ENCODE data around the gene ORM1.
"Not testable (repeated sequence)": the region's sequence is repeated elsewhere in the genome, so short reads cannot be mapped to it uniquely, and the experiment has no call there.

The ORM1 gene

DNA sequence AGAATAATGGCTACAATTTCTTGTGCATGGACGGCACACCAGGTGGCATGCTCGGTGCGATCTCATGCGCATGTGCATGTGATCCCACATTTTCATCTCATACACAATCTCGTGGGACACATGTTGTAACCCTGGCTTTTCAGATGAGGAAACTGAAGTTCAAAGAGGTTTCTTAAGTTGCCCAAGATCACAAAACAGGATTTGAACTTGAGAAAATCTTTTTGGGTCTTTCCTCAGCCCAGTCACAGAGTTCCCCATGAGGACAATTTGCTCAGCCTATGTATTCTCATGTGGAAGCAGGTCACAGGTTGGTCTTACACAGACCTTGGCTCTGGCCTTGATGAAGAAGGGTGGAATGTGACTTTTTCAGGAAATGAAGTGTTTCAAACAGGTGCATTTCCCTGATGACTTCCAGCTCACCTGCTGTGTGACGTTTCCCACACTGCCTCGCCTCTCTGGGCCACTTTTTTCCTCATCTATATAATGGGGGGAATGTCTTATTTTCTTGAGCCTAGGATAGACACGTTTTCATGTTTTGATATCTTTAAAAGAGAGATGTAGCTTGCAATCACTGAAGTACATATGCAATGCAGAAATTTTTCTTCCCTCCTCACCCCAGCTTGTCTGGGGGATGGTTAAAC lies 7.1 kb upstream of the ORM1 start:
- ChIA-PET CTCF (interaction anchor here (0.6 to 1.5 kb wide), 2 partner anchors 161 to 508 kb away, joined by 4 to 5 read pairs; partner anchors contain the start of gene COL27A1), POLR2A (ENCODE audit: low non-redundant PET) (no interaction called here)
- no peak for DNase-seq (ENCODE audit: low spot score)
- H3K27ac ChIP-seq: no peak overlapping the region
- TF ChIP-seq, protein P1, sequence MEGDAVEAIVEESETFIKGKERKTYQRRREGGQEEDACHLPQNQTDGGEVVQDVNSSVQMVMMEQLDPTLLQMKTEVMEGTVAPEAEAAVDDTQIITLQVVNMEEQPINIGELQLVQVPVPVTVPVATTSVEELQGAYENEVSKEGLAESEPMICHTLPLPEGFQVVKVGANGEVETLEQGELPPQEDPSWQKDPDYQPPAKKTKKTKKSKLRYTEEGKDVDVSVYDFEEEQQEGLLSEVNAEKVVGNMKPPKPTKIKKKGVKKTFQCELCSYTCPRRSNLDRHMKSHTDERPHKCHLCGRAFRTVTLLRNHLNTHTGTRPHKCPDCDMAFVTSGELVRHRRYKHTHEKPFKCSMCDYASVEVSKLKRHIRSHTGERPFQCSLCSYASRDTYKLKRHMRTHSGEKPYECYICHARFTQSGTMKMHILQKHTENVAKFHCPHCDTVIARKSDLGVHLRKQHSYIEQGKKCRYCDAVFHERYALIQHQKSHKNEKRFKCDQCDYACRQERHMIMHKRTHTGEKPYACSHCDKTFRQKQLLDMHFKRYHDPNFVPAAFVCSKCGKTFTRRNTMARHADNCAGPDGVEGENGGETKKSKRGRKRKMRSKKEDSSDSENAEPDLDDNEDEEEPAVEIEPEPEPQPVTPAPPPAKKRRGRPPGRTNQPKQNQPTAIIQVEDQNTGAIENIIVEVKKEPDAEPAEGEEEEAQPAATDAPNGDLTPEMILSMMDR (conservative IDR thresholded peaks at IDR 0.05; ENCODE audit: low read depth): no peak

DNA sequence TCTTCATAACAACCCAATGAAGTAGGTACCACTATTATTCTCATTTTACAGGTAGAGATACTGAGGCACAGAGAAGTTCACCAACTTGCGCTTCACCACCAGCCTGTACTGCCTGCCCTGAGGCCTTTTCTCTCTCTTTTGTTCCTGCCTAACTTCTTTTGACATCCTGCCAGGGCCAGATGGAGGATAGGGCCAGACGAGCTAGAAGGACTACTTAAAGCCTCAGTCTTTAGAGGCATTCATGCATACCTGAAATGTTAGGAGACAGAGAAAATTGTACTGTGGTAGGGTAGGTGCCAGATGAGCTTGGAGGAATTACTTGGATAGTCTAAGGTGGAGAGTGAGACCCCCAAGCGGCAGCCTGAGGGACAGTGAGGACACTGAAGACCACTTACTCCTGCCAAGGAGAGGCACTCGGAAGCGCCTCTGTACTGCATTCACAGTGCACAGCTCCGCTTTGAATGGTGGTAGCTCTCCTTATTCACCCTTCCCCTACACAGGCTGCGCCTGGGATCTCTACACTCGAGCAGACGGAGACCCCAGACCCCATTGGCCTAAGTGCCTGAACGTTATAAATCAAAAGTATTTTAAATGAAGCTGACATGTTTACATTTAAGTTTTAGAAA lies 6.2 kb upstream of the ORM1 start:
- ChIA-PET CTCF (interaction anchor here (0.6 to 1.5 kb wide), 2 partner anchors 71 to 162 kb away, joined by 3 to 4 read pairs; partner anchors contain the start of gene COL27A1), POLR2A (ENCODE audit: low non-redundant PET) (no interaction called here)
- DNase-seq (ENCODE audit: low spot score): no peak
- TF ChIP-seq, protein P1 (conservative IDR thresholded peaks at IDR 0.05; ENCODE audit: low read depth): no peak
- no peak overlapping the region for H3K27ac ChIP-seq

DNA sequence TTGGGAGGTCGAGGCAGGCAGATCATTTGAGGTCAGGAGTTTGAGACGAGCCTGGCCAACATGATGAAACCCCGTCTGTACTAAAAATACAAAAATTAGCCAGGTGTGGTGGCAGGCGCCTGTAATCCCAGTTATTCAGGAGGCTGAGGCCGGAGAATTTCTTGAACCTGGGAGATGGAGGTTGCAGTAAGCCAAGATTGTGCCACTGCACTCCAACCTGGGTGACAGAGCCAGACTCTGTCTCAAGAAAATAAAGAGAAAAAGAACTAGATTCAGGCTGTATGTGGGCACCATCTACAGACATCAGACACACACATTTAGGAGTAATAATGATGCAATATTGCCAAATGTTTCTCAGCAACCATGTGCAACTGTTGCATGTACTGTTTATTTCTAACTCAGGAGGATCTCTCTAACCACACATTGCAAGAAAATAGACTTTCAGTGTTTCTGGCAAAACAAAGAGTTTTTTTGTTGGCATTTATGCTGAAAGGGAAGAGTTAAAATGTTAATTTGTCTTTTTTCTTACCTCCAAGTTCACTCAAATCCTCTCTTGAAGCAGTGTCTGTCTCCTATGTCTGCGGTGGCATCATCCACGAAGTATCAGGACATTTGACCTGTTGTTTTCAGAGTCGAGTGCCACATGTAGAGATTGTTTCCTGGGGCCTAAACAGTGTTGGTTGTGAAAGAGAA lies 5.1 kb upstream of the ORM1 start:
- CTCF ChIA-PET: interaction anchor here (0.7 kb wide), 1 partner anchor 427 kb away, joined by 8 read pairs; no protein-coding TSS in a partner anchor
- POLR2A ChIA-PET (ENCODE audit: low non-redundant PET): no interaction called here
- TF ChIP-seq, protein P1 (conservative IDR thresholded peaks at IDR 0.05; ENCODE audit: low read depth): no peak
- no peak overlapping the region for H3K27ac ChIP-seq
- DNase-seq (ENCODE audit: low spot score): no peak

DNA sequence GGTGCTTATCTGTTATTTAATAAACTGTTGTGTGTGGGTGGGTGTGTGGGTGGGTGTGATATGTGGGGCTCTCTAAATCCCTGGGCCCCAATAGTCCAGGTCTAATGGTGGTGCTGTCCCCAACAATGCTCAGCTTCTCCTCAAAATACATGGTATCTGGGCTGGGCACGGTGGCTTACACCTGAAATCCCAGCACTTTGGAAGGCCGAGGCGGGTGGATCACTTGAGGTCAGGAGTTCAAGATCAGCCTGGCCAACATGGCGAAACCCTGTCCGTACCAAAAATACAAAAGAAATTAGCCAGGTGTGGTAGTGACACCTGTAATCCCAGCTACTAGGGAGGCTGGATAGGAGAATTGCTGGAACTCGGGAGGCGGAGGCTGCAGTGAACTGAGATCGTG lies 4.5 kb upstream of the ORM1 start:
- DNase-seq (ENCODE audit: low spot score): no peak
- ChIA-PET CTCF (interaction anchor here (0.7 kb wide), 1 partner anchor 427 kb away, joined by 8 read pairs; no protein-coding TSS in a partner anchor), POLR2A (ENCODE audit: low non-redundant PET) (no interaction called here)
- TF ChIP-seq, protein P1 (conservative IDR thresholded peaks at IDR 0.05; ENCODE audit: low read depth): no peak
- no peak overlapping the region for H3K27ac ChIP-seq

DNA sequence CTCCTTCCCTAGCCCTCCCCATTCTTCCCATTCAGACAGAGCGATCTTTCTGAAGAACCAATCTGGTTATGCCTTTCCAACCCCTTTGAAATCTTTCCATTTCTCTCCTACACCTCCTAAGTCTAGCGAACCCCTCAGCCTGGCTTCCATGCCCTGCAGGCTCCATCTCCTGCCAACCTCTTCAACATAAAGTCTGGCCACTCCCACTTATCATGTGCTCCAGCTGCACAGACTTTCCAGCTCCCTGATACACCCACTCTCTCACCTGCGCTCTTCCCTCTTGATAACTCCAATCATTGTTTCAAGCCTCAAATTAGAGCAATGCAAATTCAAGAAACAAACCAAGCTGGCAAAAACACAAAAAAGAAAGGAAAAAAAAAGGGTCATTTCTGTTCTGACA lies 3.8 kb upstream of the ORM1 start:
- no peak for DNase-seq (ENCODE audit: low spot score)
- ChIA-PET POLR2A (ENCODE audit: low non-redundant PET) (no interaction called here), CTCF (interaction anchor here (0.6 kb wide), 1 partner anchor 335 kb away, joined by 3 read pairs; no protein-coding TSS in a partner anchor)
- TF ChIP-seq, protein P1 (conservative IDR thresholded peaks at IDR 0.05; ENCODE audit: low read depth): no peak
- no peak overlapping the region for H3K27ac ChIP-seq

DNA sequence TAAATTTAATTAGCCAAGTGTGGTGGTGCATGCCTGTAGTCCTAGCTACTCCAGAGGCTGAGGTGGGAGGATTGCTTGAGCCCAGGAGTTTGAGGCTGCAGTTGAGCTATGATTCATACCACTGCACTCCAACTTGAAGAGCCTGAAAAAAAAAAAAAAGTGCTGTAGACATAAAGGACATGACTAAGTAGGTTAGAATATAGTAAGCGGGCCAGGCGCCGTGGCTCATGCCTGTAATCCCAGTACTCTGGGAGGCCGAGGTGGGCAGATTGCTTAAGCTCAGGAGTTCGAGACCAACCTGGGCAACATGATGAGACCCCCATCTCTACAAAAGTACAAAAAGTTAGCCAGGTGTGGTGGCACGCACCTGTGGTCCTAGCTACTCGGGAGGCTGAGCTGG lies 2.2 kb upstream of the ORM1 start:
- DNase-seq (ENCODE audit: low spot score); H3K27ac ChIP-seq; POLR2A ChIA-PET (ENCODE audit: low non-redundant PET): not testable (repeated sequence)
- CTCF ChIA-PET: interaction anchor here (0.6 to 1.1 kb wide), 5 partner anchors 13 to 467 kb away, joined by 3 to 4 read pairs (median 3); no protein-coding TSS in a partner anchor

Measured in RWPE1 (cell line).